HL-60 (cell line): ENCODE measurements around the gene PDGFC.

Experiments used
- DNase-seq, 2 experiments: peaks; one replicate each; pipeline ENCODE4 v3.0.0-alpha.2; 2010 to 2020; ENCODE audit warnings: low read depth in 1 of 2, low spot score in 1 of 2
- H3K27ac ChIP-seq: fragments of 250-450 bp; sonication (Bioruptor Pico); replicated peaks from 2 replicates; pipeline ENCODE4 v1.5.1; 2020; ENCODE audit warnings: mild to moderate bottlenecking, moderate library complexity
- H3K27me3 ChIP-seq: fragments of 250-450 bp; sonication (Bioruptor Pico); 2 replicates; pipeline ENCODE4 v1.5.1; 2021; ENCODE audit warnings: mild to moderate bottlenecking, moderate library complexity; ENCODE audit not compliant: insufficient read depth, poor library complexity, severe bottlenecking
- H3K4me3 ChIP-seq: replicated peaks from 2 replicates; pipeline ENCODE4 v1.5.1; 2011; ENCODE audit warnings: mild to moderate bottlenecking, control low read depth, low read length; ENCODE audit not compliant: insufficient read depth
- GABPA ChIP-seq: IDR thresholded peaks from 2 replicates; pipeline ENCODE4 v1.6.1; 2012; ENCODE audit warnings: low read depth
- POLR2AphosphoS5 ChIP-seq: IDR thresholded peaks from 2 replicates; pipeline ENCODE4 v1.6.1; 2012; ENCODE audit warnings: low read depth
- REST ChIP-seq: IDR thresholded peaks from 2 replicates; pipeline ENCODE4 v1.6.1; 2012; ENCODE audit warnings: low read depth; ENCODE audit not compliant: insufficient replicate concordance
- SPI1 ChIP-seq: IDR thresholded peaks from 2 replicates; pipeline ENCODE4 v1.6.1; 2012; ENCODE audit warnings: low read depth, mild to moderate bottlenecking, borderline replicate concordance
- TF ChIP-seq, protein P1 (sequence below): IDR thresholded peaks from one replicate; pipeline ENCODE4 v1.5.1; 2011; ENCODE audit warnings: low read length, control low read depth, inconsistent platforms; ENCODE audit not compliant: insufficient read depth

The PDGFC gene

DNA sequence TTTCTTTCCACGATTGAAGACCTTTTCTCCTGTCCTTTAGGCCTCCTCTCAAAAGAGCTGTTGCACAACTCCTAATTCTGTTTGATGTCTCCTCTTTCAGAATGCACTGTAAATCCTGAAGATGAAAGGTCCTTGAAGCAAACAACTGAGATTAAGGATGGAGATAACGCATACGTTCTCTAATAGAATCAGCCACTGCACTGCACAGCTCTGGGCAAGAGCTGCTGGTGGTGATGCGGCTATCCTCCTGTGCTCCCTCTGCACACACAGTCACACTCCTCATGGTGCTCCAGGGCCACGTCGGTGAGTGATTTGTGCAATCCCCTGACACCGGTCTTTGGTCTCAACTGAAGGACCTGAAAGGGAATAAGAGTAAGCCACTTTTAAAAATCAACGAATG, 208.7 kb downstream of the PDGFC start:
- Histone ChIP-seq H3K27me3 (no peaks in the 10 kb centered on the region), H3K4me3 (no peak overlapping the region), H3K27ac (no peak overlapping the region)
- no peak for DNase-seq
- TF ChIP-seq, protein P1, sequence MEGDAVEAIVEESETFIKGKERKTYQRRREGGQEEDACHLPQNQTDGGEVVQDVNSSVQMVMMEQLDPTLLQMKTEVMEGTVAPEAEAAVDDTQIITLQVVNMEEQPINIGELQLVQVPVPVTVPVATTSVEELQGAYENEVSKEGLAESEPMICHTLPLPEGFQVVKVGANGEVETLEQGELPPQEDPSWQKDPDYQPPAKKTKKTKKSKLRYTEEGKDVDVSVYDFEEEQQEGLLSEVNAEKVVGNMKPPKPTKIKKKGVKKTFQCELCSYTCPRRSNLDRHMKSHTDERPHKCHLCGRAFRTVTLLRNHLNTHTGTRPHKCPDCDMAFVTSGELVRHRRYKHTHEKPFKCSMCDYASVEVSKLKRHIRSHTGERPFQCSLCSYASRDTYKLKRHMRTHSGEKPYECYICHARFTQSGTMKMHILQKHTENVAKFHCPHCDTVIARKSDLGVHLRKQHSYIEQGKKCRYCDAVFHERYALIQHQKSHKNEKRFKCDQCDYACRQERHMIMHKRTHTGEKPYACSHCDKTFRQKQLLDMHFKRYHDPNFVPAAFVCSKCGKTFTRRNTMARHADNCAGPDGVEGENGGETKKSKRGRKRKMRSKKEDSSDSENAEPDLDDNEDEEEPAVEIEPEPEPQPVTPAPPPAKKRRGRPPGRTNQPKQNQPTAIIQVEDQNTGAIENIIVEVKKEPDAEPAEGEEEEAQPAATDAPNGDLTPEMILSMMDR: no peak
- TF ChIP-seq SPI1 (no peak), GABPA (no peak), POLR2AphosphoS5 (no peak), REST (no peak)

- DNase-seq: no peak
- no peak overlapping the region for H3K27ac ChIP-seq
- H3K27me3 ChIP-seq: no peaks in the 10 kb centered on the region
- no peak for TF ChIP-seq POLR2AphosphoS5
- no peak for TF ChIP-seq REST
- TF ChIP-seq, protein P1: no peak
- no peak for TF ChIP-seq GABPA
- no peak for TF ChIP-seq SPI1
- H3K4me3 ChIP-seq: no peak overlapping the region
These were observed 215.5 kb downstream of the PDGFC start for GRCh38 chr4:156756118-156756517.

DNA sequence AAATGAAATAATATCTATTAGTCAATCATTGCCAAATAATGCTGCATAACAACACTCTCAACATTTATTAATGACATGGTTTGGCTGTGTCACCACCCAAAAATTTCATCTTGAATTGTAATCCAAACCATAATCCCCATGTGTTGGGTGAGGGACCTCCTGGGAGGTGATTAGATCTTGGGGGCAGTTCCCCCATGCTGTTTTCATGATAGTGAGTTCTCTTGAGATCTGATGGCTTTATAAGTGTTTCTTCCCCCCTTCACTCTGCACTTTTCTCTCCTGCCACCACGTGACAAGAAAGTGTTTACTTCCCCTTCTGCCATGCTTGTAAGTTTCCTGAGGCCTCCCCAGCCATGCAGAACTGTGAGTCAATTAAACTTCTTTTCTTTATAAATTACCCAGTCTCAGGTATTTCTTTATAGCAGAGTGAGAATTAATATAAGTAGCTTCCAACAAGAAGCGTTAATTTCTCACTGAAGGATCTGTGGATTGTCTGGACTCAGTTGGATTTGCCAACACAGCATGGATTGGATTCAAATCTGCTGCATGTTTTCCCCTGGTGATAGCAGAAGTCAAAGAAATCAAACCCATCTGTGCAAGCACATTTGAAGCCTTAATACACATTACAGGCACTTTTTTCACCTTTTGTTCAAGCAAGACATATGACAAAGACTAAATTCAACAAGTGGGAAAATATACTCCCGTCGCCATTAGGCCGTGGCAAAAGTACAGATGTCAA, 216.6 kb downstream of the PDGFC start:
- TF ChIP-seq POLR2AphosphoS5 (no peak), SPI1 (no peak), REST (no peak), GABPA (no peak)
- TF ChIP-seq, protein P1: no peak
- DNase-seq: peak in 1 of 2 experiments; percentile 39
- no peak overlapping the region for H3K4me3 ChIP-seq
- H3K27me3 ChIP-seq: no peaks in the 10 kb centered on the region
- H3K27ac ChIP-seq: 0 out of 2 replicates have a peak overlapping the region, but pooled peaks have one; percentile 21
